Loucy (cell line): Measurements from ENCODE around the gene ETFA.

ENCODE experiments used
- CTCF ChIP-seq: fragments of 200-600 bp; sonication (generic); conservative IDR thresholded peaks from 2 replicates; pipeline ENCODE4 v1.5.1; 2014; ENCODE audit warnings: mild to moderate bottlenecking, antibody characterized with exemption, low read length
- EZH2phosphoT487 ChIP-seq: fragments of 200-600 bp; IDR thresholded peaks from 2 replicates; pipeline ENCODE4 v1.6.1; 2018; ENCODE audit warnings: antibody characterized with exemption, mild to moderate bottlenecking, moderate library complexity, borderline replicate concordance

GRCh38 chr15:76198456-76199105 is 112.7 kb downstream of the ETFA start:
- no peak for TF ChIP-seq CTCF
- TF ChIP-seq EZH2phosphoT487: no peak
